IPS-NIHi11 (cell line): ENCODE measurements around the gene MSANTD3.
A peak's percentile ranks its signal among the peaks of the same experiment; 100 is the strongest.
"Not testable (repeated sequence)": the region's sequence is repeated elsewhere in the genome, so short reads cannot be mapped to it uniquely, and the experiment has no call there.

Source experiments
- DNase-seq: peaks from one replicate; pipeline ENCODE4 v3.0.0; 2012; ENCODE audit warnings: mixed read lengths, low spot score

MSANTD3 gene

GRCh38 chr9:100426530-100427365 is at the start of gene MSANTD3:
Gene MSANTD3, plus strand, starts transcription at chr9:100427143. Its CDS starts 14,796 bp downstream, at chr9:100441939.
- peak; percentile 93 for DNase-seq

- DNase-seq: no peak
Measured at GRCh38 chr9:100379862-100380261, 47.1 kb upstream of the MSANTD3 start.

GRCh38 chr9:100392989-100393388 is 34.0 kb upstream of the MSANTD3 start:
- DNase-seq: not testable (repeated sequence)

GRCh38 chr9:100394032-100394695 is 32.8 kb upstream of the MSANTD3 start:
- DNase-seq: no peak

- DNase-seq: no peak
Measured at GRCh38 chr9:100394816-100395215, 32.1 kb upstream of the MSANTD3 start.

- DNase-seq: no peak
Measured at GRCh38 chr9:100396769-100397168, 30.2 kb upstream of the MSANTD3 start.

- no peak for DNase-seq
Measured at GRCh38 chr9:100397529-100398266, 29.2 kb upstream of the MSANTD3 start.

GRCh38 chr9:100401042-100401441 is 25.9 kb upstream of the MSANTD3 start:
- peak; percentile 20 for DNase-seq

- DNase-seq: no peak
Measured at GRCh38 chr9:100406962-100407361, 20.0 kb upstream of the MSANTD3 start.

GRCh38 chr9:100408546-100409175 is 18.3 kb upstream of the MSANTD3 start:
- no peak for DNase-seq

GRCh38 chr9:100409176-100409556 is 17.8 kb upstream of the MSANTD3 start:
- DNase-seq: no peak

- peak; percentile 96 for DNase-seq
Measured at GRCh38 chr9:100411472-100412283, 15.3 kb upstream of the MSANTD3 start.

GRCh38 chr9:100413839-100414420 is 13.0 kb upstream of the MSANTD3 start:
- DNase-seq: no peak

GRCh38 chr9:100417815-100418214 is 9.1 kb upstream of the MSANTD3 start:
- no peak for DNase-seq

- DNase-seq: no peak
Measured at GRCh38 chr9:100419166-100419565, 7.8 kb upstream of the MSANTD3 start.

- not testable (repeated sequence) for DNase-seq
Measured at GRCh38 chr9:100421116-100421515, 5.8 kb upstream of the MSANTD3 start.

- DNase-seq: no peak
Measured at GRCh38 chr9:100425758-100426157, 1.2 kb upstream of the MSANTD3 start.

- no peak for DNase-seq
Measured at GRCh38 chr9:100426189-100426529, 784 bp upstream of the MSANTD3 start.

GRCh38 chr9:100427366-100428263 is 672 bp downstream of the MSANTD3 start:
- DNase-seq: peak; percentile 73
